ENCODE data around the gene THOC5. TPM values are rescaled to one million over a fixed set of nuclear protein-coding genes. Genes with fewer than 3 reads are reported as not detected.

The THOC5 gene
- total RNA-seq, 1 experiment from 2014 or later: 80.6 TPM

GRCh38 chr22:29480512-29481264, 72.9 kb downstream of the THOC5 start:
- RAD21 ChIA-PET (ENCODE audit: low non-redundant PET in 1 of 2, low total read pairs in 2 of 2, uncharacterized antibody in 2 of 2, unreplicated experiment in 2 of 2): no interaction called here
- Histone ChIP-seq H3K27me3 (ENCODE audit: insufficient read depth, low read length) (no peaks in the 10 kb centered on the region; the same call in 1 of the 2 replicates), H3K9ac (ENCODE audit: low read length) (no peak overlapping the region), H3K4me2 (ENCODE audit: low read length) (no peak overlapping the region), H3K79me2 (ENCODE audit: insufficient read depth, low read length) (no peaks in the 10 kb centered on the region), H3K9me2 (ENCODE audit: insufficient read depth) (no peaks in the 10 kb centered on the region), H2AFZ (ENCODE audit: low read depth, low read length, poor library complexity, severe bottlenecking) (no peak overlapping the region), H3K36me3 (ENCODE audit: control insufficient read depth in 1 of 2, insufficient read depth in 2 of 2, low read length in 2 of 2) (no peaks in the 10 kb centered on the region), H4K20me1 (ENCODE audit: insufficient read depth) (no peaks in the 10 kb centered on the region), H3K4me1 (ENCODE audit: control insufficient read depth in 1 of 2, insufficient read depth in 2 of 2, low read length in 2 of 2) (peaks cover 0 to 13% of the 10 kb centered on the region in 2 experiments; a peak in 2 of 4 replicates), H3K9me3 (ENCODE audit: control insufficient read depth in 1 of 2, insufficient read depth in 1 of 2, low read depth in 1 of 2, low read length in 2 of 2) (no peaks in the 10 kb centered on the region), H3K4me3 (replicated peaks in 1 of 2; ENCODE audit: low read depth in 1 of 2, low read length in 2 of 2) (no peak overlapping the region), H3K27ac (ENCODE audit: low read depth, low read length) (no peak overlapping the region)
- ATAC-seq: no peak
- CTCF ChIA-PET: interaction anchor here (1.8 kb wide), 1 partner anchor 10 kb away, joined by 7 read pairs; no protein-coding TSS in a partner anchor
- intact Hi-C loops (cut with micrococcal nuclease): no loop called here
- no peak for DNase-seq (ENCODE audit: low read depth, low spot score)
- POLR2A ChIA-PET: no interaction called here
- no peak for TF ChIP-seq ATF3 (IDR thresholded peaks at IDR 0.05)
- TF ChIP-seq ZNF274 (IDR thresholded peaks at IDR 0.05; ENCODE audit: low read depth, low read length): no peak
- TF ChIP-seq EGR1 (IDR thresholded peaks at IDR 0.05; ENCODE audit: low read depth): no peak
- TF ChIP-seq TCF7L2 (IDR thresholded peaks at IDR 0.05; ENCODE audit: borderline replicate concordance, extremely low read depth, insufficient read depth, insufficient read length): no peak
- no peak for TF ChIP-seq CBX3 (IDR thresholded peaks at IDR 0.05; ENCODE audit: low read depth)
- no peak for TF ChIP-seq POLR2A (IDR thresholded peaks at IDR 0.05; ENCODE audit: borderline replicate concordance, extremely low read depth, insufficient read depth, insufficient read length)
- no peak for TF ChIP-seq FOSL1 (IDR thresholded peaks at IDR 0.05; ENCODE audit: low read depth)
- no peak for TF ChIP-seq MAX (IDR thresholded peaks at IDR 0.05)
- TF ChIP-seq EZH2phosphoT487 (IDR thresholded peaks at IDR 0.05; ENCODE audit: borderline replicate concordance): no peak
- TF ChIP-seq POLR2AphosphoS5 (IDR thresholded peaks at IDR 0.05; ENCODE audit: low read depth, low read length): no peak
- no peak for TF ChIP-seq YY1 (IDR thresholded peaks at IDR 0.05; ENCODE audit: extremely low read depth, insufficient replicate concordance, low read depth, low read length)
- TF ChIP-seq, protein P1, sequence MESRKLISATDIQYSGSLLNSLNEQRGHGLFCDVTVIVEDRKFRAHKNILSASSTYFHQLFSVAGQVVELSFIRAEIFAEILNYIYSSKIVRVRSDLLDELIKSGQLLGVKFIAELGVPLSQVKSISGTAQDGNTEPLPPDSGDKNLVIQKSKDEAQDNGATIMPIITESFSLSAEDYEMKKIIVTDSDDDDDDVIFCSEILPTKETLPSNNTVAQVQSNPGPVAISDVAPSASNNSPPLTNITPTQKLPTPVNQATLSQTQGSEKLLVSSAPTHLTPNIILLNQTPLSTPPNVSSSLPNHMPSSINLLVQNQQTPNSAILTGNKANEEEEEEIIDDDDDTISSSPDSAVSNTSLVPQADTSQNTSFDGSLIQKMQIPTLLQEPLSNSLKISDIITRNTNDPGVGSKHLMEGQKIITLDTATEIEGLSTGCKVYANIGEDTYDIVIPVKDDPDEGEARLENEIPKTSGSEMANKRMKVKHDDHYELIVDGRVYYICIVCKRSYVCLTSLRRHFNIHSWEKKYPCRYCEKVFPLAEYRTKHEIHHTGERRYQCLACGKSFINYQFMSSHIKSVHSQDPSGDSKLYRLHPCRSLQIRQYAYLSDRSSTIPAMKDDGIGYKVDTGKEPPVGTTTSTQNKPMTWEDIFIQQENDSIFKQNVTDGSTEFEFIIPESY (IDR thresholded peaks at IDR 0.05; ENCODE audit: extremely low read depth, insufficient replicate concordance, low read length): no peak
- no peak for TF ChIP-seq CTCF (IDR thresholded peaks at IDR 0.05 in 2 of 3, conservative IDR thresholded peaks at IDR 0.05 in 1 of 3; ENCODE audit: borderline replicate concordance in 1 of 3, insufficient read depth in 1 of 3, low read depth in 2 of 3, low read length in 2 of 3)
- no peak for TF ChIP-seq REST (IDR thresholded peaks at IDR 0.05; ENCODE audit: low read depth)
- TF ChIP-seq SIN3A (IDR thresholded peaks at IDR 0.05; ENCODE audit: low read depth): no peak
- no peak for TF ChIP-seq ELF1 (IDR thresholded peaks at IDR 0.05; ENCODE audit: borderline replicate concordance, low read depth)
- TF ChIP-seq SP1 (IDR thresholded peaks at IDR 0.05; ENCODE audit: low read depth): no peak
- no peak for TF ChIP-seq EZH2 (IDR thresholded peaks at IDR 0.05)
- no TSS peak for BruUV-seq (replicated peaks)

All from HCT116 (cell line).